Testis (tissue), 3 donors: ENCODE data around the gene ZNF319. TPM values are rescaled to one million over a fixed set of nuclear protein-coding genes. Genes with fewer than 3 reads are reported as not detected.

ENCODE experiments used
- DNase-seq: peaks from one replicate; pipeline ENCODE4 v3.0.0-alpha.2; 2019
- H3K27ac ChIP-seq, 2 donors: fragments of 200-600 bp; sonication (generic); one replicate each; pipeline ENCODE4 v1.5.1; 2019
- H3K27me3 ChIP-seq: fragments of 200-600 bp; sonication (generic); one replicate; pipeline ENCODE4 v1.5.1; 2019
- H3K36me3 ChIP-seq: fragments of 200-600 bp; sonication (generic); one replicate; pipeline ENCODE4 v1.5.1; 2017; ENCODE audit warnings: low read depth; ENCODE audit errors: missing control alignments
- H3K4me1 ChIP-seq: fragments of 200-600 bp; sonication (generic); one replicate; pipeline ENCODE4 v1.5.1; 2019
- H3K4me3 ChIP-seq, 2 donors: fragments of 200-600 bp; sonication (generic); one replicate each; pipeline ENCODE4 v1.5.1; 2017 to 2019
- H3K9me3 ChIP-seq: fragments of 200-600 bp; sonication (generic); one replicate; pipeline ENCODE4 v1.5.1; 2017
- CTCF ChIP-seq, 3 experiments: fragments of 450-650 bp in 2 of 3; fragments of 200-600 bp in 1 of 3; sonication (generic) in 1 of 3; IDR thresholded peaks; one replicate each; pipeline ENCODE4 v1.5.1; 2016 to 2019; ENCODE audit warnings: antibody characterized with exemption in 3 of 3, mild to moderate bottlenecking in 2 of 3, moderate library complexity in 1 of 3
- POLR2A ChIP-seq: fragments of 450-650 bp; IDR thresholded peaks from one replicate; pipeline ENCODE4 v1.6.1; 2017; ENCODE audit warnings: antibody characterized with exemption, mild to moderate bottlenecking, moderate library complexity
- WGBS, 2 donors: methylation state at CpG; one replicate each; pipeline ENCODE4 v1.1.5; 2018; 5-methylcytosine and 5-hydroxymethylcytosine counted together
- intact Hi-C: fragments of 100-400 bp; cut with DNase I; formaldehyde crosslinking; loops from one replicate; pipeline ENCODE4 v1.15.1; 2023; ENCODE audit warnings: low total_unique reads
- polyA plus RNA-seq: library from polyadenylated mRNA; stranded (reverse); fragments of 350-450 nt; fragmentation: Illumina TruSeq; extraction: RNeasy Lipid Tissue Mini Kit (QIAGEN cat#74804); gene quantifications from one replicate; pipeline ENCODE4 v1.2.3, GENCODE V29; 2014; ENCODE audit warnings: low read depth, low replicate concordance; ENCODE audit not compliant: insufficient read depth
- total RNA-seq, 2 donors: library from RNA; depleted of rRNA; stranded (reverse); fragments of >200 nt; gene quantifications; one replicate each; pipeline ENCODE4 v1.2.3, GENCODE V29; 2016

ZNF319 gene
- total and polyA plus RNA-seq, 3 donors from 2014 or later: 10.4 to 12.1 (median 11.2) TPM

- peaks cover 18% of the 10 kb centered on the region for H3K4me1 ChIP-seq
- no peaks in the 10 kb centered on the region for H3K27me3 ChIP-seq
- H3K9me3 ChIP-seq: no peaks in the 10 kb centered on the region
- H3K36me3 ChIP-seq: no peaks in the 10 kb centered on the region
- intact Hi-C loops: loop anchor here (5.0 kb wide), 1 partner anchor 91 kb away; no protein-coding TSS in a partner anchor
- H3K4me3 ChIP-seq: no peak overlapping the region
- TF ChIP-seq CTCF (IDR thresholded peaks at IDR 0.05): no peak
- no peak for TF ChIP-seq POLR2A
- no peak for DNase-seq
- no peak overlapping the region for H3K27ac ChIP-seq
- 79 to 82% methylated on average over 7 to 8 of the region's 8 CpGs for WGBS, 2 donors
Measured at GRCh38 chr16:57998486-57998885, 2.0 kb downstream of the ZNF319 start.

GRCh38 chr16:57997528-57998265 lies 2.8 kb downstream of the ZNF319 start:
- intact Hi-C loops: loop anchor here (5.0 kb wide), 1 partner anchor 90 kb away; no protein-coding TSS in a partner anchor
- Histone ChIP-seq H3K4me3 (no peak overlapping the region), H3K36me3 (no peaks in the 10 kb centered on the region), H3K27me3 (no peaks in the 10 kb centered on the region), H3K27ac (no peak overlapping the region), H3K4me1 (peaks cover 18% of the 10 kb centered on the region), H3K9me3 (no peaks in the 10 kb centered on the region)
- 79 to 80% methylated on average over 18 to 36 of the region's 36 CpGs for WGBS, 2 donors
- TF ChIP-seq CTCF (IDR thresholded peaks at IDR 0.05) (no peak), POLR2A (no peak)
- no peak for DNase-seq

GRCh38 chr16:57997176-57997527 lies 3.3 kb downstream of the ZNF319 start:
- no peak overlapping the region for H3K4me3 ChIP-seq
- intact Hi-C loops: loop anchor here (5.0 kb wide), 1 partner anchor 90 kb away; no protein-coding TSS in a partner anchor
- no peaks in the 10 kb centered on the region for H3K36me3 ChIP-seq
- DNase-seq: no peak
- TF ChIP-seq POLR2A: no peak
- no peak for TF ChIP-seq CTCF (IDR thresholded peaks at IDR 0.05)
- H3K4me1 ChIP-seq: peaks cover 18% of the 10 kb centered on the region
- H3K27me3 ChIP-seq: no peaks in the 10 kb centered on the region
- no peak overlapping the region for H3K27ac ChIP-seq
- no peaks in the 10 kb centered on the region for H3K9me3 ChIP-seq
- 73 to 79% methylated on average over 13 to 35 of the region's 35 CpGs for WGBS, 2 donors

GRCh38 chr16:57996406-57997175 lies 3.9 kb downstream of the ZNF319 start:
- H3K4me3 ChIP-seq: no peak overlapping the region
- H3K4me1 ChIP-seq: peaks cover 12% of the 10 kb centered on the region
- DNase-seq: no peak
- WGBS, 2 donors: 80% methylated on average over 3 to 61 of the region's 62 CpGs
- H3K36me3 ChIP-seq: no peaks in the 10 kb centered on the region
- TF ChIP-seq POLR2A (no peak), CTCF (IDR thresholded peaks at IDR 0.05) (no peak)
- H3K9me3 ChIP-seq: no peaks in the 10 kb centered on the region
- no peaks in the 10 kb centered on the region for H3K27me3 ChIP-seq
- intact Hi-C loops: loop anchor here (5.0 kb wide), 1 partner anchor 89 kb away; no protein-coding TSS in a partner anchor
- no peak overlapping the region for H3K27ac ChIP-seq
